GM19467 (cell line): ENCODE measurements around the gene ATXN3L.
"Not testable (repeated sequence)": the region's sequence is repeated elsewhere in the genome, so short reads cannot be mapped to it uniquely, and the experiment has no call there.

Source experiments
- ATAC-seq: cut with Tn5 transposase; IDR thresholded peaks from one replicate; pipeline ENCODE4 v1.9.1; 2021; ENCODE audit warnings: mild to moderate bottlenecking, moderate library complexity; ENCODE audit not compliant: unreplicated experiment

Gene ATXN3L

DNA sequence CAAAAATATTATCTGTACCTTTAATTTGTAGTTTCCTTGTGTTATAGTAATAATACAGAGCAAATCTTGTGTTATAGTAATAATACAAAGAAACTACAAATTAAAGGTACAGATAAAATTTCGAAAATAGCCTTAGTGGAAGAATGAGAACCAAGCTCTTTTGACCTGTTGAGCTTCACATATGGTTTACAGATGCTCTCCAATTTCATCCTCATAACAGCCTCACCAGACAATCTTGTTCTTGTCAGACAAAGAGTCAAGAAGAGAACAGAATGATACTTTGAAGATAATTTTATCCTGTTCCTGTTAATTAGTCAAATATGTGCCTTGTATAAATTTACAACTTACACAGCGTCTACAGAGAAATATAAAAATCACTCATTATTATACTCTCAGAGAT is 12.8 kb downstream of the ATXN3L start:
- no peak for ATAC-seq

DNA sequence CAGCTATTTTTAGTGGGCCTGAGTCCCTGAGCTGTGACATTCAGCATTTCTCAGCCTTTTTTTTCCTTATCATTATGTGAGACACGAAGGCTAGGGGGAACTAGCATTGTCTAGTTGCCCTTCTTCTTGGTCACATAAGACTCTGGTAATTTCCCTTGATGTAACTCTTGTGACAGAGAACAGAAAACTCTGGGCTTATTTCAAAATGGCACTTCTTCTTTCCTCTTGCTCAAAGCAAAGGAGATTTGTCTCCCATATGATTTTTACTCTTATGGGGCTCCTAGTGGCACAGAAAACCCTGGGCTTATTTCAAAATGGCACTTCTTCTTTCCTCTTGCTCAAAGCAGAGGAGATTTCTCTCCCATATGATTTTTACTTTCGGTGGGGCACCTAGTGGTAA is 14.7 kb downstream of the ATXN3L start:
- no peak for ATAC-seq

DNA sequence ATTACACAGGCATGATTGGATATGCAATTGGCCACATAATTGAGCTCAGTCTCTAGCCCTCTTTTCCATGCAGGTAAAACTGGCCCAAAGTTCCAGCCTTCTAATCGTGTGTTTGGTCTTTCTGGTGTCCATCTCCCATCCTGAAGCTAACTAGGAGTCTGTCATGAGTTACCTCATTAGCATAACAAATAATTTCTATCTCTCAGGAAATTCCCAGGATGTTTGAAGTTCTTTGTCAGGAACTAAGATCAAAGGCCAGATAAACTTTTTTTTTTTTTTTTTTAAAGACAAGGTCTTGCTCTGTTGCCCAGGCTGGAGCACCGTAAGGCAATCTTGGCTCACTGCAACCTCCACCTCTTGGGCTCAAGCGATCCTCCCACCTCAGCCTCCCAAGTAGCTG is 15.8 kb downstream of the ATXN3L start:
- ATAC-seq, result no peak

DNA sequence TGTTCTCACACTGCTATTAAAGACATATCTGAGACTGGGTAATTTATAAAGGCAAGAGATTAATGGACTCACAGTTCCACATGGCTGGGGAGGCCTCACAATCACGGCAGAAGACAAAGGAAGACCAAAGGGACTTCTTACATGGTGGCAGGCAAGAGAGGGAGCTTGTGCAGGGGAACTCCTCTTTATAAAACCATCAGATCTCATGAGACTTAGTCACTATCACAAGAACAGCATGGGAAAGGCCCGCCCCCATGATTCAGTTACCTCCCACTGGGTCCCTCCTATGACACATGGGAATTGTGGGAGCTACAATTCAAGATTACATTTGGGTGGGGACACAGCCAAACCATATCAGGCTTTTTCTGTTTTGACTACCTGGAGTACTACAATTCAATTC is 16.6 kb downstream of the ATXN3L start:
- not testable (repeated sequence) for ATAC-seq

DNA sequence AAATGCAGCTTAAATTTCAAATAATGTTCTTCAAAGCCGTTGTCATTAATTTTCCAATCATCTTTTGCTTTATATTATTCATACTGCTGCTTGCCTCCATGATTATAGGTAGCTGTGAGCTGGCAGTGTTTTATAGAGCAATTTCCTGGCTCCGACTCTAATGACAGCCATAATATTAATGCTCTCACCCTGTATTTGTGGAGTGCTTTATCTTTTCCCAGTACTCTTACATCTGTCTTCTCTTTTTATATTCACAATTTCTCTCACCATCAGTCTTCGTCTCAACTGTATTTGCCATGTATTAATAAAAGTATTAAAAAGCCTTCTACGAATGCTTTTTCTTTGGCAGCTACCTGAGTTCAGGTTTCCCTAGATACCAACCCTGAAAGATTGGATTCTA is 21.0 kb downstream of the ATXN3L start:
- ATAC-seq, result no peak

DNA sequence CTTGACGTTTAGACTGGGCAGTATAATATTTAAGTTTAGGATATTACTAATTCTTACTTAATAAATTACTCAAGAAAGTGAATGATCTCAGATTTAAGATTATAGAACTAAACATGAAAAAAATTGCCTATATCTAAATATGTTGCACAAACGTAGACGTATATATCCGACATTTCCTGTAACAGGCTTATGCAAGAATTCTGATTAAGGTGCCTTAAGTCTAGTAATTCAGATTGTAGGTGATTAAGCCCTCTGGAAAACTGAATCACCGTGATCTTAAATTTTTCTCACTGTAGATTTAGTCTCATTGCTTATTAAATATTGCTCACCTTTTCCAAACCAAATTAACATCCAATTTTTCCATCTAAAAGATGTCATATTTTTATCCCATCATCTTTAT is 24.0 kb downstream of the ATXN3L start:
- ATAC-seq, result no peak

DNA sequence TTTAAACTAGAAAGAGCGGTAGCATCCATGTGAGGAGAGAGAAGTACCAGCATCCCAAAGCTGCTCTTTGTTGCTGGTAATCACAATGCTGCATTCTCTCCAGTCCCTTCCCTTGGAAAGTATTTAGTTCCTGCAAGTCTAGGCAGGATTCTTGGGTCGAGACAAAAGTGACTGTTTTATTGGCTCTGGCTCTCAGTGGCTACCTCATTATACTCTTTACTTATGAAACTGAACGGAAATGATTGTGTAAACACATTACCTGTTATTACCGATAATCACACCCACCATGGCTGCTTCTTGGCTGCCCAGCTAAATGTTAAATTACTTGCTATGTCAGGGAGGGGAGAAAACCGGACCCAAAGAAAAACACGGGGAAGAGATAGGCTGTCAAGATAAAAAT is 26.2 kb downstream of the ATXN3L start:
- ATAC-seq, result no peak

DNA sequence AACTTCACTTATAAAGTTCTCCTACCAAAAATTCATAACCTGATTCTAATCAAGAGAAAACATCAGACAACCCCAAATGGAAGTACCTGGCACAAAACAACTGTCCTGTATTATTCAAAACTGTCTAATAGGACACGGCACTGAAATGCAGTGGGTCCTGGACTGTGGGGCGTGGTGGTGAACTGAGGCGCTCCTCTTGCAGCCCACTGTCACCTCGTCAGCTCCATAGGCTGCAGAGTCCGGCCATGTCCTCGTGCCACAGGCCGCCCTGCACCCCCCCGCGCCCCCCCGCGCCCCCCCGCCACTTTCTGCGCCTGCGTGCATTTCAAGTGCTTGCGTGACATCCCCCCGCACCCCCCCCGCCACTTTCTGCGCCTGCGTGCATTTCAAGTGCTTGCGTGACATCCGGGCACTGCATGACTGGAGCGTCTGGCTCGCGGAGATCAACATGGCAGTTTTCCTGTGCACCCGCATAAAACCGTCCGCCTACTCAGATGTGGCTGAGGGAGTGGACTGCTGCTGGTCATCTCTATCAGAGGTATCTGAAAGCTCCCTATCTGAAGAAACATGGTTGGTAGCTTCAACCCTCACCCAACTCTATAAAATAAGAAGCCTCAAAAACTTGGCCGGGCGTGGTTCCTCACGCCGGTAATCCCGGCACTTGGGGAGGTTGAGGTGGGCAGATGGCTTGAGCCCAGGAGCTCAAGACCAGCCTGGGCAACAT is 28.8 kb downstream of the ATXN3L start:
- ATAC-seq, result no peak

DNA sequence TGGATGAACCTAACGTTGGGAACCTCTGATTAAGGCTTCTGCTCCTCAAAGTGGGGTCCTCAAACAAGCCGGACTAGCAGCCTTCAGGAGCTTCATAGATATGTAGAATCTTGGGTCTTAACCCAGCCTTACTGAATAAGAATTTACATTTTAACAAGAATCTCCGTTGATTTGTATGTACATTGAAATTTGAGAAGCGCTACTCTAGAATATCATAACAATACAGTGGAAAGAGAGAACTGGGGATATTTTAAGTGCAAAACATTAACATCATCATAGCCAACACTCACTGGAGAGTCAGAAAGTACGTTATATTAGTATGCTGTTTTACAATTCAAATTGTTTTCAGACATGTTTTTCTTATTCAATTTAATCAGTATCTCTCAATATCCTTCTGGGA is 31.2 kb downstream of the ATXN3L start:
- no peak for ATAC-seq

DNA sequence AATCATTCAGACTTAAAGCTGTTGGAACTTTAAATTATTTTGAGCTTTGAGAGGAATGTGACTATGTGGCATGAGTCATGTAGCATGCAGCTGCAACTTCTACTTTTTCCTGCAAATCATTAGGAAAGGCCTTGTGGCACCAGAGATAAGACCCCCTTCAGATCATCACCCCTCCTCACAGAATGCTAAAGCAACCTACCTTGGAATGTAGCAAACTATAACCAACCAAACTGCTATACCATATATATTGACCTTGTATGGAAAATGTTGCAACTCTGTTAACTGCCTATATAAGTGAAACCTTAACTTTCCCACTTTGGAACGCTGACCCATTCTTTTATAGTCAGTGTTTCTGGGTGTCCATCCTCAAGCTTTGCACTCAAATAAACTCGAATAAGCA is 32.0 kb downstream of the ATXN3L start:
- no peak for ATAC-seq

DNA sequence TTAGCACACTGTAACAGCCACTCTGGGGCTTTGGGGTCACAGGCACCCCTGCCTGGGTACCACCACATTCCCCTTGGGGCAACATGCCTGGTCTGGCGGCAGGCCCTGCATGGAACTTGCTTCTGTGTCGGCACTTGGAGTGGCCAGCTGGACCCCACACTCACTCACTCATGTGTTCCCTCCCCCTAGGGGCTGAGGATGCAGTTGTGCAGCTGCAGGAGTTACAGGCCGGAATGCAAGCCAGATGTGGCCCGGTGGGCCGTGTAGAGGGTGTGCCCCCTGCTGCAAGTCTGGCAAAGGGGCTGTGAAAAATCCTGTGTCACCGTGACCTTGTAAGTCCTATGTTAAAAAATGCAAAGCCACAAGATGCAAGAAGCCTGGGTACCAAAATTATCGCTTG is 34.2 kb downstream of the ATXN3L start:
- no peak for ATAC-seq

DNA sequence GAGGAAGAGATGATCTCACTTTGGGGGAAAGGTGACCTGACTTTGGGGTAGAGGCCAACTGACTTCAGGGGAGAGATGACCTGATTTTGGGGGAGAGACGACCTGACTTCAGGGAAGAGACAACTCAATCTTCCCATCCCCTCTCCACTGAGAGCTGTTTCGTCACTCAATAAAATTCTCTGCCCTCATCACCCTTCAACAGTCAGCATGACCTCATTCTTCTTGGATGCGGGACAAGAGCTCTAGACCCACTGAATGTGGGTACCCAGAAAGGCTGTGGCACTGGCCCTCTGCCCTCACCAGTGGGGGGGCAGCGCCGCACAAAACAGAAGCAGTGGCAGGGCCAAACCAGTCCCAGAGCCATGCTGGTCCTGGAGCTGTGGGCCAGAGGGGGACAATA is 34.6 kb downstream of the ATXN3L start:
- no peak for ATAC-seq

DNA sequence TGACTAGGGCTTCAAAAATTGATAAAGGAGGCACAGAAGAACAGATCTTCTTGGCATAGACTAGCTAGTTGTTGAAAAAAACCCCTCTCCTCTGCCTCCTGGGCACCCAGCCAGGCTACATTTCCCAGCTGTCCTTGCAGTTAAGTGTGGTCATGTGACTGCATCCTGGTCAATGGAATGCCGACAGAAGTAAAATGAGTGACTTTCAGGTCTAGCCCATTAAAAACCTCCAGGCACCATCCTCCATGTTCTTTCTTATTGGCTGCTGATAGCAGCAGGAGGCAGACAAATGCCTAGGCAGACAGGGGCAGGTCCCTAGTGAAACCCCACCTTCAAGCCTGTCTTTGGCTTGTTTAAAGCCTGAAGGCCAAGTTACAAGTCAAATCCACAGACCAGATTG is 35.3 kb downstream of the ATXN3L start:
- ATAC-seq, result no peak

DNA sequence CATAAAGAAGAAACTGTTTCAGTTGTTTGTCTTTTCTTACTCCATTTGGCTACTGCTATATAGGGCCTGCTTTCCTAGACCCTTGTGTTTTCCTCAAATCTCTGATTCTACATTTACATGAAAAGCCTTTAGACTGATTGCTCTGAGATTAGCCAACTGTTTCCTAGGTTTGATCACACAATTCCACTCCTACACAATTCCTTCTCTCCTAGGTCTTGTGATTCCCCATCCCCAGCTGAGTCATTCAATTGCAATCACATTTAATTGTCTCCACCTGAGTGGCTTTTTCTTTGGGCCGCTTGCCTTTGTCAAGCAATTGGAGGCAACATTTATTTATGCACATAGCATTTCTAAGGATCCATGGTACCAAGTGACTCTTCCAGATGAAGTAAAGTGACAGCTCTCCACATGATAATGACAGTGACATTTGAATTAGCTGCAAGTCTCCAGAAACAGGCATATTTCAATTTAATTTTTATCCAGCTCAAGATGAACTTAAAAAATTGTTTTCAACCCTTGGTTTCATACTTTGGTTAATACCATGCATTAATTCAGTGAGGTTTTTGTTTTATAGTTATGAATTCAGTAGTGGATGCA is 35.8 kb downstream of the ATXN3L start:
- ATAC-seq, result no peak

DNA sequence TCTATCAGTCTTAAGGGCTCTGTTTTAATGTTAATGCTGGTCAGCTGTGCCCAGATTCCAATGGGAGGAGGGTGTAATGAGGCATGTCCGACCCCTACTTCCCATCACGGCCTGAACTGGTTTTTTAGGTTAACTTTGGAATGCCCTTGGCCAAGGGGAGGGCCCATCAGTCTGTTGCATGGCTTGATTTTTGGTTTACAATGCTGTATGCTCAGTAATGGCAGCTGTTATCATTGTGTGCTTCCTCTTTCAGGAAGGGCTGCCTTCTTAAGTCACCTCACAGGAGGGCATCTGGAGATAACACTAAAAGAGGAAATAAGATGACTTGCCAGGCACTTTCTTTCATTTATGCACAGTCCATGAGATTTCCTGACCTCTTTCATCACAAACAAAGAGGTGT is 36.3 kb downstream of the ATXN3L start:
- ATAC-seq, result no peak

DNA sequence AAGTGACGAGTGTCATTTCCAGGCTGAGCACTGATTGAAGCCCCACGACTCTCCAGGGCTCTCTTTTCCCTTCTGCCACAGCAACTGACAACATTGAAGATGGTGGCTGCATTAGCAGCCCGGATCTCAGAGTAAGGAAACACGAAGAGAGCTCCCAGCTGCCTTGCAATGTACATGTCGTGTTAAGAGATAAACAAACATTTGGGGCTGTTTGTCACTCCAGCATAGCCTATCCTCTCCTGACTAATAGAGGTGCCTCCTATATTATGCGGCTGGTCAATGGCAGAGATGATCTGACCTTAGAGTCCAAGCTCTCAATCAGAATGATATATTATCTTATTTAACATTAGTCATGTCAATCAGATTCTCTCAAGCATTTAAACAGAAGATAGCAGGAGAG is 38.6 kb downstream of the ATXN3L start:
- no peak for ATAC-seq

DNA sequence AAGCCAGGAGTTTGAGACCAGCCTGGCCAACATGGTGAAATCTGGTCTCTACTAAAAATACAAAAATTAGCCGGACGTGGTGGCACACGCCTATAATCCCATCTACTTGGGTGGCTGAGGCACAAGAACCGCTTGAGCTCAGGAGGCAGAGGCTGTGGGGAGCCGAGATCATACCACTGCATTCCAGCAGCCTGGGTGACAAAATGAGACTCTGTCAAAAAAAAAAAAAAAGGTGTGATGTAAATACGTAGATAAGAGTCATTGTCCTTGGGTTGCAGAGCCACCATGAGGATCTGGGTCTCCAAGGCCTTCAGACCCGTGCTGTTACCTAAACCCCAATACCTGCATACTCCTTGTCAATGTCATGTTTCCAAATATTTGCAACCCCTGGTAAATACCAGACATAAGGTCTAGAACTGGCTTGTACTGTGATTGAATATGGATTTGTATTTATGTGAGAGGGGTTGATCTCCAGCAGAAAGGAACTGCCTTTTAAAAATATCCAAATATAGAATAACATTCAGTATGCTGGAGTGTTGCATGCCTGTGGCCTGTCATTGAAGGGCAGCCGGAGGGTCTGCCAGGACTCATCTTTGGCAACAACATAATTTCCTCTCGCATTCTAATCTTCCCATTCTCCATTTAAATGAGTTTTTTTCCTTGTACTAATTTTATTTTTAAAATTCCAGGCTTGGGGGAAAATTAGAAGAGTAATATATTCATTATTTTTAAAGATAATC is 40.4 kb downstream of the ATXN3L start:
- ATAC-seq, result no peak

DNA sequence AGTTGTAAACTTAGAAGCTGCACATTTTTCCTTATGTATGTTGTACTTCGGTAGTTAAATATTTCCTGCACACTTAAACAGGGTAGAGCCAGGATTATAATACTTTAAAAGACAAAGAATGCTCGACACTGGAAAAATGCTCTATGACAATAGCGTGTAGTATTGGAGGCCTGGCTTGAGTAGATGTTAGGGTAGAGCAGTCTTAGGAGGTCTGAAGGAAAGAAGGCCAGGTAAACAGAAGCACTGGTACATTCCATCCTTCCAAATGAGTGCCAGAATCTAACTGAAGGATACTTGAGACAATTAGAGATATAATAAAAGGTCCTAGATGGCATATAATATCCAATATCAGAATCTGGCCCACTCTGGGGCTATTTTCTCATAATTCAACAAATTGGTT is 42.3 kb downstream of the ATXN3L start:
- ATAC-seq, result no peak

DNA sequence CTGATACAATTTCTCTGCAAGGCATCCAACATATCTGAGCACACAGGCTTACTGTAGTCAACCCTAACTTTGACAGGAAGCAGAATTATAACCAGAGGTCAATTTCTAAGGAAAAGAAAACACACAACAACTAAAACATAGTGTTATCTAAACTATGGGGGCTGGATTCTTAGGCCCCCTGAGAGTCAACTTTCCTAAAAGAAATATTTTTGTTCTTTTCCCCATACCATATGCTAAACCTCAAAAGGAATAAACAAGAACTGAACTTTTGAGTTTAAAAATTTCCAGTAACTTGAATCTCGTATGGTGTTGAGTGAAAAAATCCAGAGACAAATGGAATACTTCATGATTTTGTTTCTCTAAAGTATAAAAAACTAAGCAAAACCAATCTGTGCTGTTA is 42.9 kb downstream of the ATXN3L start:
- no peak for ATAC-seq

DNA sequence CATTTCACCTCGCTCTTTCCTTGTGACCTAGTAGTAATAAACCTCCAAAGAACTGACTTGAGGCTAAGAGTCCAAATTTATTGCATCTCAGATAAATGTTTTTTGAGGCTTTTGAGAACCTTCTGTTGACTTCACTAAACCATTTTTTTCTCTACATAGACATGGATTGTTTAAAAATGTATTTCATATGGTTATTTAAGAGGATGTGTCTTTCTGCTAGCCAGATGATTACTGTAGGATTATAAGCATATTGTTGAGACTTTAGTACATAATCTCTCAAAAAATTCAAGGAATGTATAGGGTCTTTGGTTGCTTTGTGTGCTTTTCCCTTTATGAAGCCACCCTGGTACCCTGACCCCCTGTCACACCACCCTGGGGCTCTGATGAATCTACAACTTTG is 44.8 kb downstream of the ATXN3L start:
- no peak for ATAC-seq

DNA sequence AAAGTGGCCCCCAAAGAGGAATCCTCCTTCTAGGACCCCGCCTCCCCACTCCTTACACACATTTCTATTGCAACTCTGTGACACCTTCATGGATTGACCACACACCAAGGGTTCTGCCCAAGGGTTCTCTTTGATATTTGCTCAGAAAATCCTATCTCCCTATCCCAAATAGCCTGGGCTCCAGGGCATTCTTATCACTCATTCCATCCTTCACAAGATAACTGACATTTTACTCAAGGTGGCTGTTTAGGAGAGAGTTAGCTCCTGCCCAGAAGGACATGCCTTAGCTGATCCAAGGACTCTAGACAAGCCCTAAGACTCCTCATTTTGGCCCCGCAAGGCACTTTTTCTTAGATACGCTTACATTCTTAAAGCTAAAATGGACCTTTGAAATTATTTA is 47.4 kb downstream of the ATXN3L start:
- no peak for ATAC-seq

DNA sequence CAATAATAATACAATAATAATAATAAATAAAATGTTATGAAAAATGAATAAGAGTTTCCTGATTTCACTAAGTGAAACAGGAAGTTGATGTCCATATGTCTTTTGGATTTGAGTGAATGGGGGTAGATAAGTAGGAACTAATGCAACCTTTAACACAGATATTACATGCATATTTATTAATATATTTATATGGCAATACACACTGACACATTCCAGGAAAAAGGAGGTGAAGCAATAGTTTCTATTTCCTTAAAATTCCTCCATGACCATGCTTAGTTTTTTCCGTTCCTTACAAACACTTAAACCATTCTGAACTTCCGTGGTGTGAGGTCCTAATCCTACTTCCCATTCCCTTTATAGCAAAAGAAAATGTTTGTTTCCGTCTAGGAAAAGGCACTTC is 48.3 kb downstream of the ATXN3L start:
- no peak for ATAC-seq
